IMR-90 (cell line): ENCODE data around the gene CACNA1D. TPM values are rescaled to one million over a fixed set of nuclear protein-coding genes. Genes with fewer than 3 reads are reported as not detected.

ENCODE experiments used
- ATAC-seq: fragments of 200-7000 bp; cut with Tn5 transposase; 2 replicates; pipeline ENCODE4 v1.9.1; 2020; ENCODE audit warnings: low read depth, mild to moderate bottlenecking, moderate library complexity
- BruUV-seq: library from RNA; stranded (reverse); fragments of 400-500 nt; replicated peaks from 2 replicates; lab custom pipeline; 2021; lab: Mats Ljungman, UMichigan
- CTCF ChIA-PET: fragments of 300-600 bp; formaldehyde crosslinking; extraction: SDS; loops from one replicate; lab custom pipeline; 2021; ENCODE audit warnings: antibody characterized with exemption; lab: Yijun Ruan, JAX
- POLR2A ChIA-PET: fragments of 300-600 bp; sonication (Branson Sonifier 250); formaldehyde crosslinking; loops from one replicate; lab custom pipeline; 2022; ENCODE audit warnings: antibody characterized with exemption; ENCODE audit not compliant: unreplicated experiment; lab: Charles Lee
- DNase-seq: peaks from one replicate; pipeline ENCODE4 v3.0.0; 2013
- H2AFZ ChIP-seq: replicated peaks from 2 replicates; pipeline ENCODE3; 2013; ENCODE audit warnings: low read length, mild to moderate bottlenecking; ENCODE audit not compliant: poor library complexity
- H2AK5ac ChIP-seq: 2 replicates; pipeline ENCODE4 v1.6.1; 2013; ENCODE audit warnings: low read depth, low read length, inconsistent platforms
- H2AK9ac ChIP-seq: replicated peaks from 2 replicates; pipeline ENCODE3; 2013; ENCODE audit warnings: mild to moderate bottlenecking, low read depth, low read length, moderate library complexity; ENCODE audit not compliant: poor library complexity
- H2BK120ac ChIP-seq: 2 replicates; pipeline ENCODE4 v1.6.1; 2013; ENCODE audit warnings: low read depth, low read length, inconsistent platforms
- H2BK15ac ChIP-seq: 3 replicates; pipeline ENCODE4 v1.6.1; 2013; ENCODE audit warnings: low read depth, low read length, inconsistent platforms
- H2BK20ac ChIP-seq: 2 replicates; pipeline ENCODE4 v1.6.1; 2013; ENCODE audit warnings: low read depth, mild to moderate bottlenecking, inconsistent platforms, low read length, moderate library complexity
- H2BK5ac ChIP-seq: 2 replicates; pipeline ENCODE4 v1.6.1; 2013; ENCODE audit warnings: mild to moderate bottlenecking, low read depth, low read length, inconsistent platforms; ENCODE audit not compliant: poor library complexity, severe bottlenecking
- H3K14ac ChIP-seq: replicated peaks from 2 replicates; pipeline ENCODE4 v1.6.1; 2013; ENCODE audit warnings: low read depth, low read length, inconsistent platforms
- H3K18ac ChIP-seq: 2 replicates; pipeline ENCODE4 v1.6.1; 2013; ENCODE audit warnings: low read depth, low read length, control low read depth
- H3K23ac ChIP-seq: 2 replicates; pipeline ENCODE4 v1.6.1; 2013; ENCODE audit warnings: low read depth, low read length, inconsistent platforms
- H3K27ac ChIP-seq: 2 replicates; pipeline ENCODE4 v1.5.1; 2013; ENCODE audit warnings: mild to moderate bottlenecking, control low read depth, low read length; ENCODE audit not compliant: insufficient read depth
- H3K27me3 ChIP-seq: 2 replicates; pipeline ENCODE4 v1.6.1; 2013; ENCODE audit warnings: low read length; ENCODE audit not compliant: control insufficient read depth, insufficient read depth
- H3K36me3 ChIP-seq: 2 replicates; pipeline ENCODE4 v1.6.1; 2013; ENCODE audit warnings: low read length, mixed read lengths; ENCODE audit not compliant: control insufficient read depth, insufficient read depth
- H3K4ac ChIP-seq: 2 replicates; pipeline ENCODE4 v1.6.1; 2013; ENCODE audit warnings: low read depth, low read length, inconsistent platforms
- H3K4me1 ChIP-seq: 2 replicates; pipeline ENCODE4 v1.6.1; 2013; ENCODE audit warnings: low read length, mixed read lengths; ENCODE audit not compliant: control insufficient read depth, insufficient read depth
- H3K4me2 ChIP-seq: 2 replicates; pipeline ENCODE4 v1.6.1; 2013; ENCODE audit warnings: low read depth, mild to moderate bottlenecking, control low read depth, low read length, moderate library complexity
- H3K4me3 ChIP-seq: 2 replicates; pipeline ENCODE4 v1.5.1; 2013; ENCODE audit warnings: low read depth, mild to moderate bottlenecking, control low read depth, low read length, moderate library complexity; ENCODE audit not compliant: insufficient read depth
- H3K56ac ChIP-seq: 2 replicates; pipeline ENCODE4 v1.6.1; 2013; ENCODE audit warnings: low read length, inconsistent platforms; ENCODE audit not compliant: insufficient read depth; ENCODE audit errors: extremely low read depth
- H3K79me1 ChIP-seq, 2 experiments: 2 replicates each; pipeline ENCODE4 v1.6.1; 2013; ENCODE audit warnings: low read length in 2 of 2, inconsistent platforms in 1 of 2, low read depth in 1 of 2
- H3K9ac ChIP-seq: 2 replicates; pipeline ENCODE4 v1.6.1; 2013; ENCODE audit warnings: low read depth, low read length, control low read depth
- H3K9me1 ChIP-seq: 2 replicates; pipeline ENCODE4 v1.6.1; 2013; ENCODE audit warnings: low read length, inconsistent platforms; ENCODE audit not compliant: insufficient read depth
- H3K9me3 ChIP-seq: 2 replicates; pipeline ENCODE4 v1.6.1; 2013; ENCODE audit warnings: low read length; ENCODE audit not compliant: control insufficient read depth, insufficient read depth
- H4K20me1 ChIP-seq: 2 replicates; pipeline ENCODE4 v1.6.1; 2013; ENCODE audit warnings: low read length, inconsistent platforms; ENCODE audit not compliant: insufficient read depth
- H4K5ac ChIP-seq: 2 replicates; pipeline ENCODE4 v1.6.1; 2013; ENCODE audit warnings: mild to moderate bottlenecking, low read depth, low read length, control low read depth
- H4K8ac ChIP-seq, 2 experiments: 2 replicates each; pipeline ENCODE4 v1.6.1; 2013; ENCODE audit warnings: low read depth in 2 of 2, low read length in 2 of 2, control low read depth in 1 of 2, inconsistent platforms in 1 of 2
- H4K91ac ChIP-seq: 2 replicates; pipeline ENCODE4 v1.6.1; 2013; ENCODE audit warnings: low read depth, low read length, inconsistent platforms; ENCODE audit not compliant: insufficient read depth
- MAFK ChIP-seq: IDR thresholded peaks from 2 replicates; pipeline ENCODE4 v1.6.1; 2012; ENCODE audit warnings: low read depth, low read length, improper control_type of control experiment
- MXI1 ChIP-seq: IDR thresholded peaks from 2 replicates; pipeline ENCODE4 v1.6.1; 2012; ENCODE audit warnings: low read depth, mild to moderate bottlenecking, low read length, moderate library complexity, borderline replicate concordance
- POLR2A ChIP-seq: IDR thresholded peaks from 2 replicates; pipeline ENCODE4 v1.6.1; 2012; ENCODE audit warnings: mild to moderate bottlenecking, low read depth, low read length
- RAD21 ChIP-seq: IDR thresholded peaks from 2 replicates; pipeline ENCODE4 v1.6.1; 2012; ENCODE audit warnings: low read length, improper control_type of control experiment
- RCOR1 ChIP-seq: IDR thresholded peaks from 2 replicates; pipeline ENCODE4 v1.6.1; 2012; ENCODE audit warnings: mild to moderate bottlenecking, low read length, improper control_type of control experiment; ENCODE audit not compliant: insufficient replicate concordance
- RFX5 ChIP-seq: IDR thresholded peaks from 2 replicates; pipeline ENCODE4 v1.8.0; 2012; ENCODE audit warnings: low read depth, mild to moderate bottlenecking, low read length, moderate library complexity
- WGBS, 2 experiments: methylation state at CpG; one replicate each; pipeline versions ENCODE4 v1.1.5 to v1.1.7; 2013; ENCODE audit warnings: missing lambda C conversion rate in 2 of 2; ENCODE audit not compliant: insufficient read length in 1 of 2; ENCODE audit errors: extremely low coverage in 2 of 2; 5-methylcytosine and 5-hydroxymethylcytosine counted together
- dilution Hi-C: fragments of 300-500 bp; cut with HindIII; formaldehyde crosslinking; loops from one replicate; pipeline ENCODE4 v1.14.3; 2018; ENCODE audit warnings: low sequenced_read_pairs; ENCODE audit not compliant: unreplicated experiment
- in situ Hi-C: fragments of 300-500 bp; cut with MboI; formaldehyde crosslinking; loops from 3 replicates; pipeline ENCODE4 v1.14.3; 2019; ENCODE audit warnings: low sequenced_read_pairs, inconsistent platforms, mixed read lengths
- intact Hi-C: fragments of 100-400 bp; cut with micrococcal nuclease; formaldehyde crosslinking; loops from 2 replicates; pipeline ENCODE4 v1.10.0; 2022
- polyA plus RNA-seq, 3 experiments: library from polyadenylated mRNA; depleted of rRNA; stranded (reverse); fragments of >200 nt; gene quantifications; 2 replicates each; pipeline ENCODE4 v1.2.3, GENCODE V29; 2012; ENCODE audit warnings: low replicate concordance in 1 of 3
- total RNA-seq: library from RNA; depleted of rRNA; stranded (reverse); fragments of >200 nt; gene quantifications from 2 replicates; pipeline ENCODE4 v1.2.3, GENCODE V29; 2012
- TF ChIP-seq, protein P1 (sequence below): fragments of 150-350 bp; IDR thresholded peaks from 2 replicates; pipeline ENCODE4 v1.6.1; 2017; ENCODE audit warnings: mild to moderate bottlenecking, antibody characterized with exemption, low read length, low read depth
- TF ChIP-seq, protein P2 (sequence below): fragments of 150-350 bp; IDR thresholded peaks from 2 replicates; pipeline ENCODE4 v1.6.1; 2016; ENCODE audit warnings: low read depth, mild to moderate bottlenecking, low read length, moderate library complexity, borderline replicate concordance

Gene CACNA1D
- total and polyA plus RNA-seq, 2 of the 4 experiments (the other 2 are of a cell fraction), result 0.07 TPM; not detected in 1

DNA sequence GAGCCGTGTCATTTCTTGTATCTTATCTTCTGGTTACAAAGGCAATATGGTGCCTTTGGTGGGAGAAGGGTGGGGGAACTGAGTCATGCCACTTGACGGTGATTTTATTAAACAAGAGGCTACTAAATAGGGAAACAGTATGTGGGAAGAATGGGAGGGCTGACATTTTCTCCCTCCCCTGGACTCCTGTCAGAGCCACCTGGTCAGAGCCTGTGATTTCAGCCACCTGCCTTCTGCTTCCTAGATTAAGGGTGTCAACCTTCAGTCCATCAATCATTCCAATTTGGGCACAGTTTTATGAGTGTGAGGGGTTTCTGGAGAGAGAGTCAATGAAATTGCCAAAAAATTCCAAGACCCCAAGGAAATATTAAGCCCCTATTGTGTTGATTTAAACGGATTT, 264.4 kb downstream of the CACNA1D start:
- Histone ChIP-seq H2BK120ac (no peak overlapping the region), H3K9ac (no peak overlapping the region), H4K8ac (no peak overlapping the region), H3K36me3 (no peaks in the 10 kb centered on the region), H4K20me1 (no peaks in the 10 kb centered on the region), H2AK5ac (no peak overlapping the region), H3K9me3 (no peaks in the 10 kb centered on the region), H2BK20ac (no peak overlapping the region), H2AK9ac (no peak overlapping the region), H2BK15ac (no peak overlapping the region), H3K79me1 (no peaks in the 10 kb centered on the region), H4K91ac (no peak overlapping the region), H3K4me2 (no peak overlapping the region), H3K23ac (no peak overlapping the region), H3K27ac (no peak overlapping the region), H3K14ac (no peak overlapping the region), H3K4me1 (no peaks in the 10 kb centered on the region), H3K4ac (no peak overlapping the region), H3K4me3 (no peak overlapping the region), H4K5ac (no peak overlapping the region), H3K9me1 (no peaks in the 10 kb centered on the region), H2AFZ (no peak overlapping the region), H3K27me3 (peaks cover 5% of the 10 kb centered on the region; the same call in 1 of the 2 replicates), H3K18ac (no peak overlapping the region), H3K56ac (no peak overlapping the region), H2BK5ac (no peak overlapping the region)
- intact Hi-C loops, result no loop called here
- TF ChIP-seq RAD21 (no peak), RCOR1 (no peak), POLR2A (no peak), RFX5 (no peak), MAFK (no peak), MXI1 (no peak)
- TF ChIP-seq, protein P1, sequence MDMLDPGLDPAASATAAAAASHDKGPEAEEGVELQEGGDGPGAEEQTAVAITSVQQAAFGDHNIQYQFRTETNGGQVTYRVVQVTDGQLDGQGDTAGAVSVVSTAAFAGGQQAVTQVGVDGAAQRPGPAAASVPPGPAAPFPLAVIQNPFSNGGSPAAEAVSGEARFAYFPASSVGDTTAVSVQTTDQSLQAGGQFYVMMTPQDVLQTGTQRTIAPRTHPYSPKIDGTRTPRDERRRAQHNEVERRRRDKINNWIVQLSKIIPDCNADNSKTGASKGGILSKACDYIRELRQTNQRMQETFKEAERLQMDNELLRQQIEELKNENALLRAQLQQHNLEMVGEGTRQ, result no peak
- TF ChIP-seq, protein P2, sequence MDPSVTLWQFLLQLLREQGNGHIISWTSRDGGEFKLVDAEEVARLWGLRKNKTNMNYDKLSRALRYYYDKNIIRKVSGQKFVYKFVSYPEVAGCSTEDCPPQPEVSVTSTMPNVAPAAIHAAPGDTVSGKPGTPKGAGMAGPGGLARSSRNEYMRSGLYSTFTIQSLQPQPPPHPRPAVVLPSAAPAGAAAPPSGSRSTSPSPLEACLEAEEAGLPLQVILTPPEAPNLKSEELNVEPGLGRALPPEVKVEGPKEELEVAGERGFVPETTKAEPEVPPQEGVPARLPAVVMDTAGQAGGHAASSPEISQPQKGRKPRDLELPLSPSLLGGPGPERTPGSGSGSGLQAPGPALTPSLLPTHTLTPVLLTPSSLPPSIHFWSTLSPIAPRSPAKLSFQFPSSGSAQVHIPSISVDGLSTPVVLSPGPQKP, result no peak
- POLR2A ChIA-PET, result no interaction called here
- ATAC-seq (no peak), DNase-seq (no peak)
- no CpG with 5 or more reads among the region's 3 CpGs for WGBS, 2 experiments
- in situ Hi-C loops, result no loop called here
- dilution Hi-C loops, result no loop called here
- no TSS peak for BruUV-seq
- CTCF ChIA-PET, result no interaction called here
